ENCODE data around the gene CHMP4B.

GRCh38 chr20:33874129-33874528 is 63.0 kb downstream of the CHMP4B start:
- TF ChIP-seq CTCF (IDR thresholded peaks at IDR 0.05) = no peak
- no peak for TF ChIP-seq POLR2A (IDR thresholded peaks at IDR 0.05)
